K562 (cell line): Measurements from ENCODE around the gene AMBRA1. TPM values are rescaled to one million over a fixed set of nuclear protein-coding genes. Genes with fewer than 3 reads are reported as not detected.

Source experiments
- ATAC-seq: fragments of 200-7000 bp; cut with Tn5 transposase; 3 replicates; pipeline ENCODE4 v1.9.1; 2020; ENCODE audit warnings: moderate library complexity
- BruUV-seq: library from RNA; stranded (reverse); fragments of 400-500 nt; replicated peaks from 2 replicates; lab custom pipeline; 2021; lab: Mats Ljungman, UMichigan
- CTCF ChIA-PET: fragments of 300-600 bp; formaldehyde crosslinking; extraction: SDS; loops from one replicate; lab custom pipeline; 2021; ENCODE audit warnings: low intra/inter-chr PET ratio; lab: Yijun Ruan, JAX
- POLR2A ChIA-PET: fragments of 300-600, 350-650 bp; sonication (Branson Sonifier 250); formaldehyde crosslinking; extraction: SDS; loops from one replicate; lab custom pipeline; 2021; ENCODE audit warnings: antibody characterized with exemption, inconsistent platforms; lab: Yijun Ruan, JAX
- DNase-seq, 4 experiments: peaks; one replicate each; pipeline versions ENCODE4 v3.0.0 to v3.0.0-alpha.2; 2011 to 2018; ENCODE audit warnings: low spot score in 3 of 4, mixed read lengths in 3 of 4; ENCODE audit errors: extremely low read depth in 1 of 4
- FAIRE-seq: peaks from 2 replicates; lab custom pipeline; 2011; peaks lifted over from hg19 to GRCh38; lab: Jason Lieb, UNC
- H2AFZ ChIP-seq: 2 replicates; pipeline ENCODE4 v1.6.0; 2011; ENCODE audit warnings: low read depth, low read length, control low read depth, inconsistent platforms
- H3K27ac ChIP-seq: fragments of 200-600 bp; 3 replicates; pipeline ENCODE4 v1.8.0; 2011; ENCODE audit warnings: low read depth, mild to moderate bottlenecking, control low read depth, inconsistent platforms, low read length, moderate library complexity, mixed read lengths; ENCODE audit errors: extremely low read depth
- H3K27me3 ChIP-seq, 2 experiments: fragments of 300-600 bp in 1 of 2; 2 replicates in 1 of 2; 3 replicates in 1 of 2; pipeline versions ENCODE4 v1.6.0 to v1.8.0; 2011; ENCODE audit warnings: inconsistent platforms in 2 of 2, low read length in 2 of 2, mild to moderate bottlenecking in 1 of 2, mixed read lengths in 1 of 2, moderate library complexity in 1 of 2; ENCODE audit not compliant: control insufficient read depth in 2 of 2, insufficient read depth in 2 of 2
- H3K36me3 ChIP-seq: fragments of 300-600 bp; 3 replicates; pipeline ENCODE4 v1.8.0; 2011; ENCODE audit warnings: mild to moderate bottlenecking, low read length, inconsistent platforms; ENCODE audit not compliant: control insufficient read depth, insufficient read depth
- H3K4me1 ChIP-seq, 2 experiments: fragments of 200-600 bp in 1 of 2; replicated peaks in 1 of 2; 2 replicates in 1 of 2; 3 replicates in 1 of 2; pipeline versions ENCODE4 v1.5.1 to v1.8.0; 2011; ENCODE audit warnings: inconsistent platforms in 2 of 2, low read length in 2 of 2, mild to moderate bottlenecking in 1 of 2, mixed read lengths in 1 of 2, moderate library complexity in 1 of 2; ENCODE audit not compliant: control insufficient read depth in 2 of 2, insufficient read depth in 2 of 2
- H3K4me2 ChIP-seq: 2 replicates; pipeline ENCODE4 v1.6.1; 2011; ENCODE audit warnings: low read length, control low read depth, inconsistent platforms, mixed read lengths; ENCODE audit not compliant: insufficient read depth
- H3K4me3 ChIP-seq: fragments of 200-600 bp; sonication (generic), shearing (Covaris generic); 2 replicates; pipeline ENCODE4 v1.5.1; 2016; ENCODE audit warnings: control low read depth, inconsistent platforms
- H3K79me2 ChIP-seq: fragments of 200-600 bp; 3 replicates; pipeline ENCODE4 v1.8.0; 2011; ENCODE audit warnings: low read length, inconsistent platforms; ENCODE audit not compliant: control insufficient read depth, insufficient read depth
- H3K9ac ChIP-seq, 2 experiments: 2 replicates each; pipeline versions ENCODE4 v1.6.0 to v1.6.1; 2011; ENCODE audit warnings: low read depth in 2 of 2, low read length in 2 of 2, control low read depth in 1 of 2, inconsistent platforms in 1 of 2, mild to moderate bottlenecking in 1 of 2, mixed read lengths in 1 of 2; ENCODE audit not compliant: insufficient read depth in 1 of 2
- H3K9me1 ChIP-seq: one replicate; pipeline ENCODE4 v1.6.0; 2011; ENCODE audit warnings: inconsistent platforms, mild to moderate bottlenecking, low read length, moderate library complexity; ENCODE audit not compliant: control insufficient read depth, insufficient read depth
- H3K9me3 ChIP-seq: replicated peaks from 2 replicates; pipeline ENCODE4 v1.5.1; 2011; ENCODE audit warnings: low read depth, low read length, inconsistent platforms; ENCODE audit not compliant: control insufficient read depth, insufficient read depth
- H4K20me1 ChIP-seq: replicated peaks from 2 replicates; pipeline ENCODE4 v1.6.1; 2011; ENCODE audit warnings: low read length, inconsistent platforms, mixed read lengths; ENCODE audit not compliant: control insufficient read depth, insufficient read depth
- ADNP ChIP-seq: fragments of 200-800 bp; sonication (Bioruptor generic); IDR thresholded peaks from 2 replicates; pipeline ENCODE4 v1.6.1; 2016; ENCODE audit warnings: missing genetic modification characterization, missing compliant biosample characterization
- CTCF ChIP-seq, 3 experiments: IDR thresholded peaks in 2 of 3; conservative IDR thresholded peaks in 1 of 3; 2 replicates each; pipeline ENCODE4 v1.5.1; 2011 to 2012; ENCODE audit warnings: low read length in 3 of 3, mild to moderate bottlenecking in 3 of 3, control low read depth in 2 of 3, improper control_type of control experiment in 1 of 3, inconsistent platforms in 1 of 3, low read depth in 1 of 3, mixed read lengths in 1 of 3, moderate library complexity in 1 of 3; ENCODE audit not compliant: insufficient read depth in 2 of 3
- RAD21 ChIP-seq, 2 experiments: fragments of 250-450 bp in 1 of 2; fragments of 450-650 bp in 1 of 2; sonication (Bioruptor Pico) in 1 of 2; formaldehyde crosslinking in 1 of 2; IDR thresholded peaks in 1 of 2; conservative IDR thresholded peaks in 1 of 2; 2 replicates each; pipeline versions ENCODE4 v1.4.0 to v1.8.0; 2020 to 2022; ENCODE audit warnings: mild to moderate bottlenecking in 2 of 2, moderate library complexity in 1 of 2
- REST ChIP-seq, 2 experiments: fragments of 450-650 bp; formaldehyde crosslinking in 1 of 2; IDR thresholded peaks; 2 replicates each; pipeline versions ENCODE4 v1.4.0 to v1.6.1; 2014 to 2020; ENCODE audit warnings: mild to moderate bottlenecking in 2 of 2, borderline replicate concordance in 1 of 2, low read depth in 1 of 2
- TOE1 ChIP-seq, 2 experiments: fragments of 450-650 bp in 1 of 2; sonication (generic) in 1 of 2; formaldehyde crosslinking in 1 of 2; IDR thresholded peaks; 2 replicates each; pipeline versions ENCODE4 v1.7.1 to v1.8.0; 2016 to 2022; ENCODE audit warnings: borderline replicate concordance in 2 of 2, mild to moderate bottlenecking in 2 of 2, antibody characterized with exemption in 1 of 2, inconsistent platforms in 1 of 2, low read depth in 1 of 2, missing genetic modification reagents in 1 of 2, moderate library complexity in 1 of 2
- VEZF1 ChIP-seq: fragments of 200-800 bp; sonication (Bioruptor generic); IDR thresholded peaks from 2 replicates; pipeline ENCODE4 v1.6.1; 2017; ENCODE audit warnings: missing genetic modification characterization, missing compliant biosample characterization
- WGBS: fragments of 100-300 bp; shearing (Covaris generic); methylation state at CpG from one replicate; pipeline ENCODE4 v1.1.6; 2016; ENCODE audit warnings: low coverage, mixed read lengths; ENCODE audit not compliant: insufficient coverage; ENCODE audit errors: missing lambda C conversion rate; 5-methylcytosine and 5-hydroxymethylcytosine counted together
- in situ Hi-C: fragments of 300-500 bp; cut with MboI; formaldehyde crosslinking; loops from 4 replicates; pipeline ENCODE4 v1.15.0; 2018; ENCODE audit warnings: inconsistent platforms, mixed read lengths
- intact Hi-C: fragments of 100-400 bp; cut with micrococcal nuclease; formaldehyde crosslinking; loops from 2 replicates; pipeline ENCODE4 v1.14.2; 2022
- polyA plus RNA-seq, 8 experiments: library from polyadenylated mRNA; depleted of rRNA in 4 of 8; stranded (reverse) in 5 of 8; unstranded in 3 of 8; fragments of >200 nt; fragmentation: Nextera tagmentation in 2 of 8; fragmentation: Illumina TruSeq in 1 of 8; extraction: Ambion mirVana in 2 of 8; extraction: Trizol in 1 of 8; gene quantifications; 2 replicates each; pipeline versions ENCODE4 v1.2.1 to v1.2.3, GENCODE V29; 2011 to 2014; ENCODE audit warnings: inconsistent platforms in 1 of 8, missing spikeins in 1 of 8
- total RNA-seq, 7 experiments: library from RNA; depleted of rRNA in 6 of 7; stranded (reverse); fragments of >200 nt in 6 of 7; fragmentation: Illumina TruSeq in 2 of 7; extraction: Trizol in 2 of 7; gene quantifications; 2 replicates each; pipeline versions ENCODE4 v1.2.1 to v1.2.3, GENCODE V29; 2011 to 2021; ENCODE audit warnings: low replicate concordance in 1 of 7

AMBRA1 gene
- total and polyA plus RNA-seq, 9 of the 15 experiments (the other 6 are each of a cell fraction or from before 2014, with no cell fraction given): 0.15 to 24.5 (median 13.0) TPM

GRCh38 chr11:46537121-46537520, 56.7 kb downstream of the AMBRA1 start:
- BruUV-seq: no TSS peak
- Histone ChIP-seq H2AFZ (no peak overlapping the region), H3K9me3 (no peaks in the 10 kb centered on the region), H3K27me3 (no peaks in the 10 kb centered on the region; a peak in 1 of 5 replicates), H4K20me1 (peaks cover 22% of the 10 kb centered on the region), H3K36me3 (peaks cover 22% of the 10 kb centered on the region), H3K79me2 (peaks cover 66% of the 10 kb centered on the region), H3K27ac (peak overlapping the region; percentile 22; the same call in 1 of the 3 replicates), H3K9ac (no peak overlapping the region), H3K4me3 (no peak overlapping the region), H3K4me2 (no peak overlapping the region), H3K9me1 (peaks cover 8% of the 10 kb centered on the region), H3K4me1 (peaks cover 10 to 29% of the 10 kb centered on the region in 2 experiments)
- 42% methylated on average over 2 of the region's 2 CpGs for WGBS
- peak; percentile 30; the same call in 2 of the 3 replicates for ATAC-seq
- intact Hi-C loops (loop anchor here (2.0 to 5.0 kb wide), 3 partner anchors 46 to 290 kb away; no protein-coding TSS in a partner anchor), in situ Hi-C loops (no loop called here)
- POLR2A ChIA-PET: interaction anchor here (1.1 kb wide), 1 partner anchor 14 kb away, joined by 3 read pairs; no protein-coding TSS in a partner anchor
- CTCF ChIA-PET: interaction anchor here (1.5 to 2.4 kb wide), 5 partner anchors 8 to 168 kb away, joined by 5 to 11 read pairs (median 6); partner anchors contain the start of genes ATG13 and HARBI1
- no peak for FAIRE-seq
- DNase-seq: peak in 1 of 4 experiments; percentile 41
- no peak for TF ChIP-seq TOE1 (IDR thresholded peaks at IDR 0.05; ENCODE audit: borderline replicate concordance)
- TF ChIP-seq TOE1 (CRISPR knock-in tag; IDR thresholded peaks at IDR 0.05; ENCODE audit: borderline replicate concordance, low read depth): no peak
- TF ChIP-seq ADNP (tag): no peak
- TF ChIP-seq REST (IDR thresholded peaks at IDR 0.05; ENCODE audit: borderline replicate concordance): no peak
- no peak for TF ChIP-seq REST (CRISPR knock-in tag; IDR thresholded peaks at IDR 0.05; ENCODE audit: low read depth)
- no peak for TF ChIP-seq VEZF1 (CRISPR knock-in tag)
- TF ChIP-seq RAD21 (CRISPR knock-in tag; conservative IDR thresholded peaks at IDR 0.05 in 1 of 2, IDR thresholded peaks at IDR 0.05 in 1 of 2): peak in 1 of 2 experiments; percentile 25; a peak in 1 of 4 replicates
- TF ChIP-seq CTCF (IDR thresholded peaks at IDR 0.05 in 2 of 3, conservative IDR thresholded peaks at IDR 0.05 in 1 of 3; ENCODE audit: insufficient read depth in 2 of 3, low read depth in 1 of 3, low read length in 3 of 3): peak in 2 of 3 experiments; percentile 27 to 37; a peak in 3 of 6 replicates
